Eye (tissue), 1 donor: ENCODE results near the gene FAT2.
A peak's percentile ranks its signal among the peaks of the same experiment; 100 is the strongest.
"Not testable (repeated sequence)": the region's sequence is repeated elsewhere in the genome, so short reads cannot be mapped to it uniquely, and the experiment has no call there.

ENCODE experiments used
- DNase-seq: peaks from one replicate; pipeline ENCODE4 v3.0.0-alpha.2; 2015

The FAT2 gene

DNA sequence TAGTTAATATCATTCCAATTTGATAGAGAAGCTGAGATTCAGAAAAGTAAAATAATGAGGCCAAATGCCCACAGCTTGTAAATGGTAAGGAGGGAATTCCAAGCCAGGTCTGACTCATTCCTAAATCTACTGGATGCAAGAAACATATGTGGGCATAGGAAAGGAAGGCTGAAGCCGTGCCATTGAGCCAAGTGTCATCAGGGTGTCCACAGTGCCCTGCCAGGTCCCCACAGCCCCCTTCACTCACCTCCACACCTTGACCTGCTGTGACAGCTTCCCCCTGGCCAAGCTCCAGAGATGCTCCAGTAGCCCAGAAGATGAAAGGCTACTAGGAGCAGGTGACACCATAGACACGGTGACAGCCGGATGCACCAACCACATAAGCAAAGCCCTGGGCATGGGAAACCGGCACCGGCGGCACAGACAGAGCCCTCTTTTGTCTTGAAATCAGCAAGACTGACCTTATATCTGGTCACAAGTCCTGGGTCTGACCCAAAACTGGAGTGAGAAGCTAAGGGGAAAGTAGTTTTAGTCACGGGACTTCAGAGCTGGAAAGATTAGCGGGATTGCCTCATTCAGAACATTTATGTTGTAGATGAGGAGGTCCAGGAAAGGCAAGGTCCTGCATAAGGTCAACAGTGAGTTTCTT, 20.1 kb upstream of the FAT2 start:
- no peak for DNase-seq

DNA sequence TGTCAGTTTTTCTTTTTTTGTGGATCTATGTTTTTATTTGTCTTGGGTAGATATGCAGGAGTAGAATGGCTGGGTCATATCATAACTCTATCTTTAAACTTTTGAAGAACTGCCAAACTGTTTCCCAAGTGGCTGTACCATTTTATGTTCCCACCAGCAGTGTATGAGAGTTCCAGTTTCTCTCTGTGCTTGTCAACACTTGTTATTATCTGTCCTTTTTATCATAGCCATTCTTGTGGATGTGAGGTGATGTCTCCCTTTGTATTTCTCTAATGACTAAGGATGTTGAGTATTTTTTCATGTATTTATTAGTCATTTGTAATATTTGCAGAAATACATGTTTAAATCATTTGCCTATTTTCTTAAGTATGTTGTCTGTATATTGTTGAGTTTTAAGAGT, 17.4 kb upstream of the FAT2 start:
- DNase-seq = no peak

DNA sequence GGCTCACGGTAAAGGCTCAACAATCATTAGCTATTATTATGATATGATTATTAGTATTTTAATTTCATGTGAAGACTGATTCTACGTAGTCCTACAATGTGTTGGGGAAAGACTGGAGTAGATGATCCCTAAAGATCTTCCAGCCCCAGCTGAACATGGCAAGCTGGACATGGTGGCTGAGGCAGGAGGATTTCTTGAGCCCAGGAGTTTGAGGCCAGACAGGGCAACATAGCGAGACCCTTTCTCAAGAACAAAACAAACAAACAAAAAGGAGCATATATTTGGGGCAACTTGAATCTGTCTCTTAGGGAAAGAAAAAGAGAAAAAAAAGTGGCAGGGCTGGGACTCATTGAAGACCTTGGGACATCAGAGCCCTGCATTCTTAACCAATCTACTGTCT, 16.2 kb upstream of the FAT2 start:
- no peak for DNase-seq

DNA sequence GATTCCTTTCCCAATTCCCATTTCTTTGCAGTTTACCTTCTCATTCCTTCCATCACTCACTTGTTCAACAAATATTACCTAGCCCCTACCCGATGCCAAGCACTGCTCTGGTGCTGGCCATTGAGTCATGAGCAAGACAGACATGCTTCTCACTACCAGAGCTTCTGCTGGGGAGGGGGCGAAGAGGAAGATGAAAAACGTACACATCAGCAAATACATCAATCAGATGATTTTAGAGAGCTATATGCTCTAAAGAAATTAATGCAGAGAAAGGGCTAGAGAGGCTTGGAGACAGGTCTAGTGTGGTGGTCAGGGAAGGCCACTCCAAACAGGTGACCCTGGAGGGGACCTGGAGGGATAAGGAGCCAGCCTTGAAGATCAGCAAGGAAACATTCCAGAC, 14.4 kb upstream of the FAT2 start:
- DNase-seq = no peak

DNA sequence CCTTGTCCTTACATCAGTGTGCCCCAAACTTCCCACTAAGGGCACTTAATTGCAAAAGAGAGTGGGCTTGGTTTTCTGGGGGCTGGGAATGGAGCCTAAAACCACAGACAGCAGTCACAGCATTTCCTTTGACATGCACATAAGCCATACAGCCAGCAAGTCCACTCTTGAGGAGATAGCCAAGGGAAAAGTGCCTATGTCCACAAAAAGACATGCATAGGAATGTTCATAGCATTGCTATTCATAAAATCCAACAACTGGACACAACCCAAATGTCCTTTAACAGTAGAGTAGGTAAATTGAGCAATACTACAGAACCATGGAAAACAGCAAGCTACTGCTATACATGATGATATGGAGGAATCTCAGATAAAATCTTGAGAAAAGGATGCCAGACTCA, 11.7 kb upstream of the FAT2 start:
- no peak for DNase-seq

DNA sequence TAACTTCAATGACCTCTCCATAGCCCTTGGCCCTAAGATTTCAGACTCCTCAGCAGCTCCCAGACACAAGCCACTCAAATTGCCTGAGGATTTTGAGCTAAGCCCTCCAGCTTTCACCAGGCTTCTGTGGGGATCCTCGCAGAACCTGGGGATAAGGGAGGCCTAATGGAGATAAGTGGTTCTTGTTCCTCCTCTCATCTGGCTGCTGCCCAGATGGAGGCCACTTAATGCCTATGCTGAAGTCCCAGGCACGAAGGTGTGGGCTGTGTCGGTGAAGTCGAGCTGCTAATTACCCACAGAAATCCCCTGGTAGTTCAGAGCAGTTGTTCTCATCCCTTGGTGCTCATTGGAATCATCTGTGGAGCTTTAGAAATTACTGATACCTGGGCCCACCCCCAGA, 10.3 kb upstream of the FAT2 start:
- no peak for DNase-seq

DNA sequence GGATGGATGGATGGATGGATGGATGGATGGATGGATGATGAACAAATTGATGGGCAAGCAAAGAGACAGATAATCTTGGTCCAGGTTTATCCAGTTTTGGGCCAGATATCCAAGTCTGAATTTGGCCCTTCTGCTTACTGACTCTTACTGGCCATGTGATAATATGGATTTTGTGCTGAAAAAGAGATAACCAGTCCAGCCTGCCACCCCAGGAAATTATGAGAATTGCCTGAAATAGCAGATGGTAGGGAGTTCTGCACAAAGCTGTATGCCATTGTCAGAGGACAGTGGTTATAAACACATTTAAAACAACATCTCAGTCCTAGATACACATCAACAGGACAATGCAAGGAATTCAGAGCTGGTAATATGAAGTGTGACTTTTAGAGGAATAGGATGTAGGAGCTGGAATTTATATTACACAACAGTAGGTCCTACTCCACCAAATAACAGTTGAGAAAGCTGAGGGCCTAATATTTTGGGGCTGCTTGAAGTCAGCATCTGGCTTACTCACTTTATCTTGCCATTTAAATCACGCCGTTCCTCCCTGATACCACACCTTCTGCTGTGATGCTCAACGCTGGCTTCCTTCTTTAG, 9.0 kb upstream of the FAT2 start:
- no peak for DNase-seq

DNA sequence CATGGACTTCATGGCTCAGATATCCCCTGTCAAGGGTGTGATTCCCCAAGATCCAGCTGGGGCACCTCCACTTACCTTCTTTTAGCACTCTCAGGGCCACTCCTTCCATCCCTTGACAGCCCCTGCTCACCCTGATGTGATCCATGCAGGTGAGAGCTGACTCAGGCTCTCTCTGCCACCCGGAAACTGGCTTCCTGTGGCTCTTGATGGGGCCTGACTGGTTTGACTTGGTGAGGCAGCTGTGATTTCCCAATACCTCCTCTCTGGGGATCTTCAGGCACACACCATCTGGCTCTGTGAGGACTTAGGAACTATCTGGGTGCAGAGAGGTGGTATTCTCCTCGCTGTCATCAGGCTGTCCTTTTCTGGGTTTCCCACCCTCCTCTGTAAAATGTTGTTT, 7.9 kb upstream of the FAT2 start:
- no peak for DNase-seq

GRCh38 chr5:151598549-151598948, 7.4 kb upstream of the FAT2 start:
- no peak for DNase-seq

DNA sequence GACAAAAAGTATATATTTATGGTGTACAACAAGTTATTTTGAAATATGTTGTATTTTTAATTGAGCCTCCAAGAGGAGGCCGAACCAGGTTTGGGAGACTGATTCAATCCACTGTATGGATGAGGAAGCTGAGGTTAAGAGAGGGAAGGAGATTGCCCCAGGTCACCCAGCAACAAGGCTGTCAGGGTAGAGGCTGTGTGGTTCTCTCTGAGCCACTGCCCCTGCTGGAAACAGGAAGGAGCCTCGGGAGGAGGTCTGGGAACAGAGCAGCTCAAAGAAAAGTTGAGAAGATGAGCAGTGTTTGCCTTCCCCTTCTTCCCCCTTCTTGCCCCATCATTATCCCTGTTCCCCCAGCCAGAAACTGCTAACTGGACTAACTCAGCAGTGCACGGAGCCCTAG, 6.6 kb upstream of the FAT2 start:
- no peak for DNase-seq

DNA sequence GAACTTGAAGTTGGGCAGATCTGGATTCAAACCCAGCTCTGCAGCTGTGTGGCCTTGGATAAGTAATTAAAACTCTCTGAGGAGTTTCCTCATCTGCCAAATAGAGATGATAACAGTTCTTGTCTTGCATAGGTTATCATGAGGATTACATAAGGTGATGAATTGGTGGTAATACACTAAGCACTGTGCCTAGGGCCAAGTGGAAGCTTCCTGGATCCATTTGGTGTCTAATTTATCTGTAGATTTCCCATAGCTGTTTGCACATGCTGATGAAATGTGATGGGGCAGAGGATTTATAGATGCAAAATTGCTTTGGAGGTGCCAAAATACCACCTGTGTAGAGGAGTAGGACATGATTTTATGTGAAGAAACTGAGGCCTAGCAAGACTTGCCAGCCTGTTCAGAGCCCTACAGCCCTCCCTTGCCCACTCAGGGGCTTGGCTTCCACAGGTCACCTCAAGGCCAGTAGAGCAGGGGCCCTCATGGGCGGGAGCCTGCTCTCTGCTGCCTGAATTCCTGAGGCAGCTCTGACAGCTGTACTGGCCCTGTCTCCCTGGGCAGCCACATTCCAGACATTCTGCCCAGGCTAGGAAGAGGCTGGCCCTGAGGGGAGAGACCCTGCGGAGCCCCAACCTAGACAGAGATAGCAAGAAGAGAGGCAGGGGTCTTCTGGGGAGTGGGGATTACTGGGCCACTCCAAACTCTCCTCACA, 5.9 kb upstream of the FAT2 start:
- peak; percentile 85 for DNase-seq

DNA sequence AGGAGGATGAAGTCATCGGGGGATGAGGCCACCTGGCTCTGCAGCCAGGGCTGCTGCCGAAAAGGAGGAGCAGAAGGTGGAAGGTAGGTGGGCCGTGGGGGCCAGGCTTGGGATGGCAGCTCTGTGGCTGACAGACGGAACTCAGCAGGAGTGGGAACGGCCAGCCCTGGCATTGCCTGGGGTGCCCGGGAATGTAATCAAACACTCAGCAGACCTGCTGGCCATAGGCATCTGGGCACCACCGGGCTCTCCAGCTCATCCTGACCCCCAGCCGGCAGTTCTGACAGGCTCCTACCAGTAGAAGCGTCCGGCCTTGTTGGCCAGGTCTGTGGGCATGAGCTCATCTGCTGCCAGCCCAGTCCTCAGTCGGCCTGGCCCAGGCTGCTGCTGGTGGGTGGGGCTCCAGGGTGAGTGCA, 4.3 kb upstream of the FAT2 start:
- DNase-seq = no peak

DNA sequence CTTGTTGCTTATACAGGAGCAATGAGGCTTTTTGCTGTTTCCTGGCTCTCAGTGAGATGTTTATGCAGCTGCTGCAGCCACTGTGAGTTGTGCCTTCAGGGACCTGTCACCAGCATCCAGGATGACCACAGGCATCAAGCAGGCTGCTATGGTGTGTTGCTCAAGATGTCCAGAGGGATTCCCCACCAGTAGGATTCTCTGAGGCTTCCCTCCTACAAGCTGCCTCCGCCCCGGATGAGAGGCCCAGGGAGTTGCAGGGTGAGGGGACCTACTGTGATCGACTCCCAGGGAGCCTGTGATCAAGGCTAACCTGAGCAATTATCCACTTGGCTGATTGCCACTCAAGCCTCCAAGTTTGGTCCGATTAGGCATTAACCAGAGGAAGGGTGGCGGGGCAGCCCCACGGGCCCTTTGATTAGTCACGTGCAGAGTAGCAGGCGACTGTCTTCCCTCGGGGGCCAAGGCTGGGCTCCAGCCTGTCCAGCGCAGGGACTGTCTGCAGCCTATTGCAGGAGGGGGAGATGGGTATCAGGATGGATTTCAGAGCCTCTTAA, 1.8 kb upstream of the FAT2 start:
- DNase-seq = peak; percentile 70

- DNase-seq = no peak
Measured at GRCh38 chr5:151589878-151590570, 1.1 kb downstream of the FAT2 start.

GRCh38 chr5:151587796-151588555, 3.2 kb downstream of the FAT2 start:
- no peak for DNase-seq

GRCh38 chr5:151585970-151586369, 5.2 kb downstream of the FAT2 start:
- peak; percentile 17 for DNase-seq

GRCh38 chr5:151585344-151585743, 5.8 kb downstream of the FAT2 start:
- not testable (repeated sequence) for DNase-seq

DNA sequence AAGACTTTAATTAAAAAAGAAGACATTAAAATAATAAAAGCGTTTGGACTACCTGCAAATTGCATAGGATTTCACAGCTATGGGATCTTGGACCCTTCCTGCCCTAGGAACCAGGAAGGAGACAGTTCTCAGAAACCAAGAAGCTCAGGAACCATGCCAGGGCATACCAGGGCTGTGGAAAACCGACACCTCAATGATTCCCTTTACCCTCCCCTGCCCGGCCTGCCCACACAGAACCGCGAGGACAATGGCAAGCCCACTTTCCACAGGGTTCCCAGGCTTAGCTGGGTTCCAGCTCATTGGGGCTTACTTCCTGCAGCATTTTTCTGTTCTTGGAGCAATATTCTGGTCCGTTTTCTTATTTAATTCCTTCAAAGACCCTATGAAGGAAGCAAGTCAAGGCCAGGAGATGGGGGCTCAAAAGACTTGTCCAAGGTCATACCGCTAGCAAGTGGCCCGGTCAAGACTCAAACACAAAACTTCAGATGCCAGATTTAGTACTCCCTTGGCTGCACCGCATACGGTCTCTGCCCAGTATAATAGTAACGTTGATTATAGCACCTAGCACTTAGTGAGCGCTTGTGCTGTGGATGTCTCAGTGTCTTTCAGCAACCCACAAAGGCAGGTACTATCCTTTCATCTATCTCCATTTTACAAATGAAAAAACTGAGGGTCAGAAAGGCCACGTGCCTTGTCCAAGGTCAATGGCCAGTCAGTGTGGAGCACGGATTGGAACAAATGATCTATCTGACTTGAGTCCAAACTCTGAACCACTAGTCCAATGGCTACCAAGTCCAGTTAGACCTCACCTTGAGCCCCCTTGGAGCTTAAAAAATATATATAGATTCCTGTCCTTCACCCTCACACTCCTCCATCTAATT, 6.8 kb downstream of the FAT2 start:
- no peak for DNase-seq

GRCh38 chr5:151581812-151582583, 9.1 kb downstream of the FAT2 start:
- DNase-seq = no peak

DNA sequence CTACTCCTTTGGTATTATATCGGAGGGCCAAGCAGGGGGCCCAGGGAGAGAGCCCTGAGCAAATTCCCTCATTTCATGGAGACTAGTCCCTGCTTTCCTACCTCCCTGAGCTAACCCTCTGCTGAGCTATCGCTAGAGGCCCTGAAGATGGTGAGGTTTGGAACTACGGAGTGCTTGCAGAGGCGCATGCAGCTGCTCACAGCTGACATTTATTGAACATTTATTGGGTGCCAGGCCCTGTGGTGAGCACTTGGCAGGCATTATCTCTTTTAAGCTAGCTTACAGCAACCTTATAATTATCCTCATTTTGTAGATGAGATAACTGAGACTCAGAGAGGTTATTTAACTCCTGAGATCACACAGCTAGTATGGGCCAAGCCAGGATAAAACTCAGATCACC, 9.8 kb downstream of the FAT2 start:
- no peak for DNase-seq

- DNase-seq = no peak
Measured at GRCh38 chr5:151580858-151581257, 10.3 kb downstream of the FAT2 start.
